Gastroesophageal sphincter (tissue), 4 donors: ENCODE results near the gene OAS1. TPM values are rescaled to one million over a fixed set of nuclear protein-coding genes. Genes with fewer than 3 reads are reported as not detected.
"Not testable (repeated sequence)": the region's sequence is repeated elsewhere in the genome, so short reads cannot be mapped to it uniquely, and the experiment has no call there.

Experiments used
- ATAC-seq: fragments of 150-250 bp; one replicate; pipeline ENCODE4 v1.9.1; 2016; ENCODE audit warnings: mild to moderate bottlenecking, moderate library complexity
- H3K27ac ChIP-seq, 4 donors: fragments of 200-600 bp; sonication (generic) in 3 of 4; 1 replicate in 3 of 4; 2 replicates in 1 of 4; pipeline ENCODE4 v1.5.1; 2016 to 2019
- H3K27me3 ChIP-seq: fragments of 200-600 bp; sonication (generic); one replicate; pipeline ENCODE4 v1.5.1; 2019
- H3K36me3 ChIP-seq, 2 donors: fragments of 200-600 bp; sonication (generic); one replicate each; pipeline ENCODE4 v1.5.1; 2019; ENCODE audit warnings: control low read depth in 1 of 2
- H3K4me1 ChIP-seq, 3 donors: fragments of 200-600 bp; sonication (generic); 1 replicate in 2 of 3; 2 replicates in 1 of 3; pipeline ENCODE4 v1.5.1; 2016 to 2019; ENCODE audit warnings: control low read depth in 2 of 3
- H3K4me3 ChIP-seq, 2 donors: fragments of 200-600 bp; sonication (generic); one replicate each; pipeline ENCODE4 v1.5.1; 2019; ENCODE audit warnings: mild to moderate bottlenecking in 1 of 2, moderate library complexity in 1 of 2
- H3K9me3 ChIP-seq, 3 donors: fragments of 200-600 bp; sonication (generic); one replicate each; pipeline ENCODE4 v1.5.1; 2017 to 2019; ENCODE audit warnings: control low read depth in 2 of 3
- CTCF ChIP-seq, 4 experiments: fragments of 200-600 bp in 2 of 4; fragments of 450-650 bp in 2 of 4; sonication (generic) in 1 of 4; IDR thresholded peaks; one replicate each; pipeline ENCODE4 v1.5.1; 2017 to 2019; ENCODE audit warnings: antibody characterized with exemption in 4 of 4, mild to moderate bottlenecking in 2 of 4, moderate library complexity in 2 of 4
- EP300 ChIP-seq: sonication (generic); formaldehyde crosslinking; IDR thresholded peaks from one replicate; pipeline ENCODE4 v1.6.1; 2017; ENCODE audit warnings: antibody characterized with exemption, mild to moderate bottlenecking
- POLR2A ChIP-seq, 2 donors: fragments of 450-650 bp; IDR thresholded peaks; one replicate each; pipeline ENCODE4 v1.6.1; 2017; ENCODE audit warnings: antibody characterized with exemption in 2 of 2, mild to moderate bottlenecking in 2 of 2, moderate library complexity in 1 of 2
- POLR2AphosphoS5 ChIP-seq: sonication (generic); formaldehyde crosslinking; IDR thresholded peaks from one replicate; pipeline ENCODE4 v1.6.1; 2017; ENCODE audit warnings: antibody characterized with exemption
- WGBS, 2 donors: methylation state at CpG; one replicate each; pipeline ENCODE4 v1.1.5; 2018; ENCODE audit warnings: low coverage in 1 of 2; 5-methylcytosine and 5-hydroxymethylcytosine counted together
- total RNA-seq, 4 donors: library from RNA; depleted of rRNA; stranded (reverse); fragments of >200 nt; gene quantifications; one replicate each; pipeline ENCODE4 v1.1.0, GENCODE V29; 2016

Gene OAS1
- total RNA-seq, 4 donors from 2014 or later, result 4.8 to 17.0 (median 7.6) TPM

GRCh38 chr12:112950701-112951100 is 43.9 kb downstream of the OAS1 start:
- no peak for ATAC-seq
- peaks cover 0 to 76% of the 10 kb centered on the region in 2 donors for H3K36me3 ChIP-seq

GRCh38 chr12:112957125-112957524 is 50.4 kb downstream of the OAS1 start:
- not testable (repeated sequence) for ATAC-seq, H3K27me3 ChIP-seq, H3K27ac ChIP-seq, H3K4me3 ChIP-seq, H3K4me1 ChIP-seq
- Histone ChIP-seq H3K9me3 (peaks cover 0 to 25% (median 0%) of the 10 kb centered on the region in 3 donors), H3K36me3 (peaks cover 0 to 70% of the 10 kb centered on the region in 2 donors)
- WGBS, 2 donors, result 87 to 100% methylated on average over 1 to 4 of the region's 4 CpGs

More at GRCh38 chr12:112950701-112951100, 43.9 kb downstream of the OAS1 start:
- Histone ChIP-seq H3K4me1 (no peaks in the 10 kb centered on the region), H3K27me3 (no peaks in the 10 kb centered on the region), H3K4me3 (no peak overlapping the region), H3K9me3 (no peaks in the 10 kb centered on the region), H3K27ac (no peak overlapping the region)
- WGBS, 2 donors, result 97% methylated on average over 5 of the region's 11 CpGs; no CpG with 5 or more reads in 1 of the 2 donors
- no peak for TF ChIP-seq POLR2AphosphoS5

GRCh38 chr12:112961074-112961473 is 54.3 kb downstream of the OAS1 start:
- H3K9me3 ChIP-seq, result peaks cover 0 to 25% (median 0%) of the 10 kb centered on the region in 3 donors
- H3K27ac ChIP-seq, result no peak overlapping the region
- no peak for TF ChIP-seq EP300
- no peak for TF ChIP-seq POLR2AphosphoS5
- TF ChIP-seq POLR2A (IDR thresholded peaks at IDR 0.05), result no peak
- no peak for TF ChIP-seq CTCF (IDR thresholded peaks at IDR 0.05)
- H3K4me1 ChIP-seq, result no peaks in the 10 kb centered on the region
- WGBS, 2 donors, result 83% methylated on average over 2 of the region's 7 CpGs; no CpG with 5 or more reads in 1 of the 2 donors
- H3K27me3 ChIP-seq, result no peaks in the 10 kb centered on the region
- ATAC-seq, result no peak
- peaks cover 0 to 97% of the 10 kb centered on the region in 2 donors for H3K36me3 ChIP-seq
- H3K4me3 ChIP-seq, result no peak overlapping the region

- Histone ChIP-seq H3K27me3 (no peaks in the 10 kb centered on the region), H3K27ac (no peak overlapping the region), H3K4me1 (no peaks in the 10 kb centered on the region), H3K36me3 (peaks cover 0 to 98% of the 10 kb centered on the region in 2 donors), H3K9me3 (peaks cover 0 to 25% (median 0%) of the 10 kb centered on the region in 3 donors), H3K4me3 (no peak overlapping the region)
- TF ChIP-seq POLR2A (IDR thresholded peaks at IDR 0.05) (no peak), EP300 (no peak), POLR2AphosphoS5 (no peak), CTCF (IDR thresholded peaks at IDR 0.05) (no peak)
- 92 to 93% methylated on average over 3 to 4 of the region's 4 CpGs for WGBS, 2 donors
- ATAC-seq, result no peak
Measured at GRCh38 chr12:112961536-112961935, 54.8 kb downstream of the OAS1 start.

- Histone ChIP-seq H3K36me3 (peaks cover 0 to 98% of the 10 kb centered on the region in 2 donors), H3K9me3 (peaks cover 0 to 17% (median 0%) of the 10 kb centered on the region in 3 donors), H3K27ac (no peak overlapping the region), H3K4me3 (no peak overlapping the region), H3K4me1 (no peaks in the 10 kb centered on the region), H3K27me3 (no peaks in the 10 kb centered on the region)
- TF ChIP-seq POLR2A (IDR thresholded peaks at IDR 0.05), result no peak
- TF ChIP-seq CTCF (IDR thresholded peaks at IDR 0.05), result no peak
- TF ChIP-seq EP300, result no peak
- no peak for TF ChIP-seq POLR2AphosphoS5
- no peak for ATAC-seq
- no CpG with 5 or more reads among the region's 7 CpGs for WGBS, 2 donors
Measured at GRCh38 chr12:112962561-112962960, 55.8 kb downstream of the OAS1 start.

GRCh38 chr12:112963227-112963861 is 56.6 kb downstream of the OAS1 start:
- 80 to 83% methylated on average over 6 to 7 of the region's 14 CpGs for WGBS, 2 donors
- no peaks in the 10 kb centered on the region for H3K27me3 ChIP-seq
- ATAC-seq, result peak; percentile 25
- H3K27ac ChIP-seq, result no peak overlapping the region
- H3K9me3 ChIP-seq, result peaks cover 0 to 12% (median 0%) of the 10 kb centered on the region in 3 donors
- no peaks in the 10 kb centered on the region for H3K4me1 ChIP-seq
- no peak overlapping the region for H3K4me3 ChIP-seq
- peaks cover 0 to 100% of the 10 kb centered on the region in 2 donors for H3K36me3 ChIP-seq
- TF ChIP-seq EP300, result no peak
- no peak for TF ChIP-seq CTCF (IDR thresholded peaks at IDR 0.05)
- TF ChIP-seq POLR2AphosphoS5, result no peak
